Measurements from ENCODE around the gene TPBG.

TPBG gene

DNA sequence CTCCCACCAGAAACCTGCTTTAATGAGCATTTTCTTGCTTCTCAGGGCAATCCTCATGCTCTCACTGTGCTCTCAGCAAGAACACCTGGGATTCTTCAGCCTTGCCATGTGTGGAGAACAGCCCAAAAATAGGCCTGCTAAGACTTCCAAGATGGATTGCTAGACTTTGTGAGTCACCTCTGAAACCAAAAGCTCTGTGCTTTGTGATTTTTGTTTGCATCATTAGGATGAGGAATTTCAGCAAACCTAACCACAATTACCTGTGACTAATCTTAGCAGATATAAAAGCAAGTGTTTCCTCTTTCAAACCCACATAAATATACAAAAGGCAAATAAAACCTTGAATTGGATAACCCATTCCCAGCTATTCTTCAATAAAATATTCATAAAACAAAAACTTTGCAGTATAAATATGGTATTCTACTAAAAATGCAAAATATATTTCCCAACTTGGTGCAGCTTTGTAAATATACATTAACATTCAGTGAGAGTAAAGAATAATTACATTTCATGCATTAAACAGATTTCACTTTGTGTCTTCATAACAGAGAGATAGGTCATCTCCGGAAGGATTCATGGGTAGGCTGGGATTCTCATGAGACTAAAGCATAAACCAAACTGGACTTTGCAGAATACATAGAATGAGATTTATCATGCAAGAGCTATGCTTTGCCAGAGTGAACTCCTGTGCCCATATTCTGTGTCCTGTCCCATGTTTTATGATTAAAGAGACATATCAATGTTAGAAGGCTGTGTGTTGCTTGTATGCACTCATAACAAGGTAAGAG, 33.5 kb downstream of the TPBG start:
- no peaks in the 10 kb centered on the region for H3K27me3 ChIP-seq (replicated peaks)
- TF ChIP-seq, protein P1, sequence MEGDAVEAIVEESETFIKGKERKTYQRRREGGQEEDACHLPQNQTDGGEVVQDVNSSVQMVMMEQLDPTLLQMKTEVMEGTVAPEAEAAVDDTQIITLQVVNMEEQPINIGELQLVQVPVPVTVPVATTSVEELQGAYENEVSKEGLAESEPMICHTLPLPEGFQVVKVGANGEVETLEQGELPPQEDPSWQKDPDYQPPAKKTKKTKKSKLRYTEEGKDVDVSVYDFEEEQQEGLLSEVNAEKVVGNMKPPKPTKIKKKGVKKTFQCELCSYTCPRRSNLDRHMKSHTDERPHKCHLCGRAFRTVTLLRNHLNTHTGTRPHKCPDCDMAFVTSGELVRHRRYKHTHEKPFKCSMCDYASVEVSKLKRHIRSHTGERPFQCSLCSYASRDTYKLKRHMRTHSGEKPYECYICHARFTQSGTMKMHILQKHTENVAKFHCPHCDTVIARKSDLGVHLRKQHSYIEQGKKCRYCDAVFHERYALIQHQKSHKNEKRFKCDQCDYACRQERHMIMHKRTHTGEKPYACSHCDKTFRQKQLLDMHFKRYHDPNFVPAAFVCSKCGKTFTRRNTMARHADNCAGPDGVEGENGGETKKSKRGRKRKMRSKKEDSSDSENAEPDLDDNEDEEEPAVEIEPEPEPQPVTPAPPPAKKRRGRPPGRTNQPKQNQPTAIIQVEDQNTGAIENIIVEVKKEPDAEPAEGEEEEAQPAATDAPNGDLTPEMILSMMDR (IDR thresholded peaks at IDR 0.05; ENCODE audit: low read depth, low read length, missing control alignments): no peak
- H3K4me3 ChIP-seq (ENCODE audit: low read depth, low read length): no peak overlapping the region
- DNase-seq: peak; percentile 70
- peak overlapping the region; percentile 55 for H3K27ac ChIP-seq
- in situ Hi-C loops (cut with HindIII; ENCODE audit: low pct_ligation_motif_present, low sequenced_read_pairs): no loop called here
- no peaks in the 10 kb centered on the region for H3K36me3 ChIP-seq (replicated peaks)

DNA sequence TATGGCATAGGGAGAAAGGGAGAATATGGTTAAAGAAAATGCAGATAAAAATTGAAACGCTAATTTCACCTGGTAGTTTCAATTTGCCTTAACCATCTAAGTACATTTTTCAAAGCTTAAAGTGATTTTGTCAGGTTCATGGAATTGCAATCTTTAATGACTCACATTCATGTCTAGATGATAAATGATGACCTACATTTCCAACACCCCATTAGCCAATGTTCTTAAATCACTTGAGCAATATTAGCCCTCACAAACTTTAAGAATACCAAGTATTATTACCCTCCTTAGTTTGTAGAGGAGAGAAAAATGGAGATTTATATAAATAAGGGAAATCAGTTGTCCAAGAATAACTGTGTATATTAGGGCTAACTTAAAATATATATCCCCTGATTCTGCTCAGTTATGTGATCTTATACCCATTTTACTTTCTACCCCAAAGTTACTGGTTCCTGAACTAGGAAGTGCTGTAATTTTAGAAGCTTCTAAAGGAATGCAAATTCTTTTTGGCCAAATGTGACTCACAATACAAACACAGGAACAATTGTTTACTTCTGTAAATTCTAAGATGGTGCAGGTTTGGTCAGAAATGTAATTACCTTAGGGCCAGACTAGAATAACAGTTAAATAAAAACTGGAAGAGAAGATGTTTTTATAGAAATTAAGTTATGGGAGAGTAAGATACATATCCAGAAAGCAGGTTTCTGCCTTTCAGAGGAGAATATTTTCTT, 34.5 kb downstream of the TPBG start:
- H3K27me3 ChIP-seq (replicated peaks): no peaks in the 10 kb centered on the region
- TF ChIP-seq, protein P1 (IDR thresholded peaks at IDR 0.05; ENCODE audit: low read depth, low read length, missing control alignments): no peak
- no peak overlapping the region for H3K4me3 ChIP-seq (ENCODE audit: low read depth, low read length)
- H3K27ac ChIP-seq: peak overlapping the region; percentile 55
- DNase-seq: no peak
- H3K36me3 ChIP-seq (replicated peaks): no peaks in the 10 kb centered on the region
- in situ Hi-C loops (cut with HindIII; ENCODE audit: low pct_ligation_motif_present, low sequenced_read_pairs): no loop called here

DNA sequence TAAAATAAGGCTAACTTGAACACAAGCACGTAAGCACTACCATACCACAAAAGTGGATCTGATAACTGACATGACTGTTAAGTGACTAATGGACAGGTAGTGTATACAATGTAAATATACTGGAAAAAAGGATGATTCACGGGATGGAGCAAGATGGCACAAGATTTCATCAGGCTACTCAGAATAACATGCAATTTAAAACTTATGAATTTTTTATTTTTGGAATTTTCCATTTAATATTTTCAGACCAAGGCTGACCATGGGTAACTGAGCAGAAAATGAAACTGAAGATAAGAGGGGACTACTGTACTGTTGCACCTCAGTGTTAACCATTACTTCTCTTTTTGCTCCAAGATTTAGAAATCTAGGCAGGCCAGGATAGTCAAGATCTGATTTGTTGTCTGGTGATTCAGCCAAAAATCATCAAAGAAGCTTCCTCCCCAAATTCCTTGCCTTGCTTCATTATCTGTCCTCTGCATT, 45.4 kb downstream of the TPBG start:
- in situ Hi-C loops (cut with HindIII; ENCODE audit: low pct_ligation_motif_present, low sequenced_read_pairs): no loop called here
- Histone ChIP-seq H3K36me3 (replicated peaks) (no peaks in the 10 kb centered on the region), H3K27me3 (replicated peaks) (no peaks in the 10 kb centered on the region), H3K4me3 (ENCODE audit: low read depth, low read length) (no peak overlapping the region), H3K27ac (peak overlapping the region; percentile 80)
- TF ChIP-seq, protein P1 (IDR thresholded peaks at IDR 0.05; ENCODE audit: low read depth, low read length, missing control alignments): no peak
- DNase-seq: peak; percentile 49

DNA sequence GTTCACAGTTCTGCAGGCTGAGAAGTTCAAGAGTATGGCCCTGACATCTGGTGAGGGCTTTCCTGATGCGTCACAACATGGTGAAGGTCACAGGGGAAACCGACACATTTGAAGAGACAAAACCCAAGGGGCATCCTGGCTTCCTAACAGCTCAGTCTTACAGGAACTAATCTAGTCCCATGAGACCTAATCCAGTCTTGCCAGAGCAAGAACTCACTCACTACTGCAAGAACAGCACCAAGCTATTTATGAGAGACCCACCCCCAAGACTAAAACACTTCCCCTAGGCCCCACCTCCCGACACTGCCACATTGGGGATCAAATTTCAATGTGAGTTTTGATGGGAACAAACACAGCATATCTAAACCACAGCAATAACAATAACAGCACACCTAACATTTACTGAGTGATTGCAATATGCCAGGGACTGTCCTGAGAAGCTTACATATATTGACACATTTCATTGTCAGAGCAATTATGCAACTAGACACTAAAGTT, 46.6 kb downstream of the TPBG start:
- TF ChIP-seq, protein P1 (IDR thresholded peaks at IDR 0.05; ENCODE audit: low read depth, low read length, missing control alignments): no peak

DNA sequence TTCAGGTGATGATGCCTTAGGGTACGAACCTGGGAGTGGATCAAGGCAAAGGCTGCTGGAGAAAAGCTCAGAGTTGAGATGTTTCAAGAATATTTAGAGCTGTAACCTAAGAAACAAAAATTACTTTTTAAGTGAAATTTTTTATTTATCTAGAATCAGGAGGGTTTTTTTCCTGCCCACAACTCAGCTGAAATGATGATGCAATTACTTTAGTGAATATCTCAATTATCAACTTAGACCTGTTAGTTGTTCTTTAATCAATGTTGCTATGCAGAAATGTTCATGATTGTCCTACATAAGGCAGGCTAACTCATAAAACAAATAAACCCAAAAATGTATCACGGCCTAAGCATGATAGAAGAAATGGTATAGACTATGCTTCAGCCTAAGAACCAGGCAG, 50.3 kb downstream of the TPBG start:
- in situ Hi-C loops (cut with HindIII; ENCODE audit: low pct_ligation_motif_present, low sequenced_read_pairs): no loop called here
- Histone ChIP-seq H3K36me3 (replicated peaks) (no peaks in the 10 kb centered on the region), H3K4me3 (ENCODE audit: low read depth, low read length) (no peak overlapping the region), H3K27ac (no peak overlapping the region), H3K27me3 (replicated peaks) (no peaks in the 10 kb centered on the region)
- no peak for DNase-seq
- TF ChIP-seq, protein P1 (IDR thresholded peaks at IDR 0.05; ENCODE audit: low read depth, low read length, missing control alignments): no peak

More for the DNA sequence above, 46.6 kb downstream of the TPBG start:
- in situ Hi-C loops (cut with HindIII; ENCODE audit: low pct_ligation_motif_present, low sequenced_read_pairs): no loop called here
- Histone ChIP-seq H3K27me3 (replicated peaks) (no peaks in the 10 kb centered on the region), H3K4me3 (ENCODE audit: low read depth, low read length) (no peak overlapping the region), H3K36me3 (replicated peaks) (no peaks in the 10 kb centered on the region), H3K27ac (no peak overlapping the region)
- peak; percentile 84 for DNase-seq

Measured in brain microvascular endothelial cell (primary cell).